Activated T-helper 1 cell treated with anti-CD3 and anti-CD28 coated beads, Interleukin-2, amount 50 U/mL, for 16 hours (primary cell): ENCODE data around the gene C6.
"Not testable (repeated sequence)": the region's sequence is repeated elsewhere in the genome, so short reads cannot be mapped to it uniquely, and the experiment has no call there.

Experiments used
- DNase-seq, 2 donors: peaks; one replicate each; pipeline ENCODE4 v3.0.0-alpha.2; 2020; ENCODE audit warnings: low read depth in 1 of 2, low spot score in 1 of 2

The C6 gene

GRCh38 chr5:41213340-41213739, at the start of gene C6:
C6 (minus strand) TSS chr5:41213532; CDS start chr5:41203230, 10,302 bp downstream.
- no peak for DNase-seq

GRCh38 chr5:41256400-41256799, 43.1 kb upstream of the C6 start:
- no peak for DNase-seq

GRCh38 chr5:41253109-41253508, 39.8 kb upstream of the C6 start:
- DNase-seq = no peak

GRCh38 chr5:41252036-41252435, 38.7 kb upstream of the C6 start:
- DNase-seq = no peak

GRCh38 chr5:41250351-41250987, 37.1 kb upstream of the C6 start:
- no peak for DNase-seq

- no peak for DNase-seq
Measured at GRCh38 chr5:41247135-41247534, 33.8 kb upstream of the C6 start.

GRCh38 chr5:41246376-41246775, 33.0 kb upstream of the C6 start:
- DNase-seq = no peak

GRCh38 chr5:41243558-41243957, 30.2 kb upstream of the C6 start:
- no peak for DNase-seq

GRCh38 chr5:41240985-41241384, 27.7 kb upstream of the C6 start:
- DNase-seq = no peak

- no peak for DNase-seq
Measured at GRCh38 chr5:41240390-41240789, 27.1 kb upstream of the C6 start.

GRCh38 chr5:41234475-41234874, 21.1 kb upstream of the C6 start:
- DNase-seq = no peak

- DNase-seq = no peak
Measured at GRCh38 chr5:41232797-41233196, 19.5 kb upstream of the C6 start.

- DNase-seq = not testable (repeated sequence)
Measured at GRCh38 chr5:41230276-41230675, 16.9 kb upstream of the C6 start.

- DNase-seq = no peak
Measured at GRCh38 chr5:41223962-41224361, 10.6 kb upstream of the C6 start.

GRCh38 chr5:41219658-41220269, 6.4 kb upstream of the C6 start:
- no peak for DNase-seq

- DNase-seq = no peak
Measured at GRCh38 chr5:41218929-41219657, 5.8 kb upstream of the C6 start.

- DNase-seq = no peak
Measured at GRCh38 chr5:41214182-41214581, 850 bp upstream of the C6 start.

- no peak for DNase-seq
Measured at GRCh38 chr5:41212935-41213334, 397 bp downstream of the C6 start.

GRCh38 chr5:41211417-41211816, 1.9 kb downstream of the C6 start:
- no peak for DNase-seq

- DNase-seq = not testable (repeated sequence)
Measured at GRCh38 chr5:41205475-41205874, 7.9 kb downstream of the C6 start.

GRCh38 chr5:41203033-41203432, 10.3 kb downstream of the C6 start:
- DNase-seq = no peak

- no peak for DNase-seq
Measured at GRCh38 chr5:41201082-41201772, 12.1 kb downstream of the C6 start.
